CD4-positive, alpha-beta T cell treated with Interleukin-2 at 100 ng/mL for 4 hours (primary cell): Measurements from ENCODE around the gene RIMS4.

Experiments used
- DNase-seq: peaks from one replicate; pipeline ENCODE4 v3.0.0-alpha.2; 2020; ENCODE audit warnings: low spot score

RIMS4 gene

DNA sequence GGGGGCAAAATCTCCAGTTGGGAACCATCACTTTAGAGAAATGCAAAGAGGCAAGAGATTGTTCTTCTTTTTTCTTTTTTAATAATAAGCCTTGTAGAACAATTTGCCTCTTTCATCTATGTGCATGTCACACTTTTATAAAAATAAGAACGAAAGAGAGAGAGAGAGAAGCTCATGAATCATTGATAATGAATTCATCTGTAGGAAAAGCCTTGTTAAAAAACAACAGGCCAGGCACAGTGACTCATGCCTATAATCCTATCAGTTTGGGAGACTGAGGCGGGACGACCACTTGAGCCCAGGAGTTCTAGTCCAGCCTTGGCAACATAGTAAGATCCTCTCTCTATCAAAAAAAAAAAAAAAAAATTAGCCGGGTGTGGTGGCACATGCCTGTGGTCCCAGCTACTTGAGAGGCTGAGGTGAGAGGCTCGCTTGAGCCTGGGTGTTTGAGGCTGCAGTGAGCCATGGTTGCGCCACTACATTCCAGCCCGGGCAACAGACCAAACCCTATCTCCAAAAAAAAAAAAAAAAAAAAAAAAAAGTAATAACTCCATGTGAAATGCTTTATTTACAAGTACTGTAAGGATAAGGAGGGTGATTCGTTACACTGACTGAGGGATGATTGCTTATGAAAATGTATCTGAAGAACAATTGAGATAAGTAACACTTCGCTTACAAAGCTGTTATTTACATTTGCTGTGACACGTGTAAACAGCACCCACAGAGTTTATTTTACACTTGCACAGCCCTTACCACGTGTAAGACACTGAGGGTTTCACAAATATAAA, 89.2 kb downstream of the RIMS4 start:
- no peak for DNase-seq

DNA sequence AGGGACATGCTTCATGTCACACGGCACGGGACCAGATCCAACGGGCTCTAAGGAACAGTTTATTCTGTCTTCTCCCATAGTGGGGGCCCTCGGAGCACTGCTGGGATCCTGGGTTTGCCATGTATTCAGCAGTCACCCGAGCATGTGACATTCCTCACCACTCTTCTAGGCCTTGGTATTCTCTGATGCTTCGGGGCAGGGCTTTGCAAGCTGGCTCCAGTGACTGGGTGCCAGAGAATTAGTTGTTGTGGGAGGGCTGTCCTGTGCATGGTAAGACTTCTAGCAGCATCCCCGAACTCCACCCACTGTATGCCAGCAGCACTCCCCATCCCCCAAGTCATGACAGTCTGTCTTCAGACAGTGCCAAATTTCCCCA, 89.7 kb downstream of the RIMS4 start:
- no peak for DNase-seq

DNA sequence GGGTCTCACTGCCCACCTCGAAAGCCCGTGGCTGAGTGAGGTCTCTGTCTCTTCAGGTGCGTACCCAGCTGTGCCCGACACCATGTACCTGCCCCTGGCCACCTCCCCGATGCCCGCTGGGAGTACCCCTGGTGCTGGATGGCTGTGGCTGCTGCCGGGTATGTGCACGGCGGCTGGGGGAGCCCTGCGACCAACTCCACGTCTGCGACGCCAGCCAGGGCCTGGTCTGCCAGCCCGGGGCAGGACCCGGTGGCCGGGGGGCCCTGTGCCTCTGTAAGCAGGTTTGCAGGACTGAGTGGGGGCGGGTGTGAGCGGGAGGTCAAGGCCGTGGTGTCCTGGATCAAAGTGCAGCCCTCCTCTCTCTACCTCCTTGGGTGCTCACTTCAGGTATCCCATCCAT, 90.5 kb downstream of the RIMS4 start:
- DNase-seq = no peak

DNA sequence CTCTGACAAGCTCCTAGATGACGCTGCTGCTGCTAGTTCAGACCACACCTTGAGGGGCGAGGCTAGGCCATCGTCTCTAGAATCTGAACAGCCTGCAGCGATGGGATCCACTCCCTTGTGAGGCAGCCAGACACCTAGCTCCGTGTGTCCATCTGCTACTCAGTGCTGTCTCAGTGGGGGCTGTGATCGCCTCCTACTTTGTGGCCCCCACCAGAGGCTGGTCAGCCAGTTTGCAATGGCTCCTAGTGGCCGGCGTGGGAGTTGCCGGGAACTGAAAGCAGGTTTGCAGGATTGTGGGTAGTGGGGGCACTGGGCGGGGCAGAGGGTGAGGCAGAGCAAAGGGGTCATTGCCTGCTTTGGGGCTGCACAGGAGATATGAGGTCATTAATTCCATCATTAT, 92.4 kb downstream of the RIMS4 start:
- no peak for DNase-seq

DNA sequence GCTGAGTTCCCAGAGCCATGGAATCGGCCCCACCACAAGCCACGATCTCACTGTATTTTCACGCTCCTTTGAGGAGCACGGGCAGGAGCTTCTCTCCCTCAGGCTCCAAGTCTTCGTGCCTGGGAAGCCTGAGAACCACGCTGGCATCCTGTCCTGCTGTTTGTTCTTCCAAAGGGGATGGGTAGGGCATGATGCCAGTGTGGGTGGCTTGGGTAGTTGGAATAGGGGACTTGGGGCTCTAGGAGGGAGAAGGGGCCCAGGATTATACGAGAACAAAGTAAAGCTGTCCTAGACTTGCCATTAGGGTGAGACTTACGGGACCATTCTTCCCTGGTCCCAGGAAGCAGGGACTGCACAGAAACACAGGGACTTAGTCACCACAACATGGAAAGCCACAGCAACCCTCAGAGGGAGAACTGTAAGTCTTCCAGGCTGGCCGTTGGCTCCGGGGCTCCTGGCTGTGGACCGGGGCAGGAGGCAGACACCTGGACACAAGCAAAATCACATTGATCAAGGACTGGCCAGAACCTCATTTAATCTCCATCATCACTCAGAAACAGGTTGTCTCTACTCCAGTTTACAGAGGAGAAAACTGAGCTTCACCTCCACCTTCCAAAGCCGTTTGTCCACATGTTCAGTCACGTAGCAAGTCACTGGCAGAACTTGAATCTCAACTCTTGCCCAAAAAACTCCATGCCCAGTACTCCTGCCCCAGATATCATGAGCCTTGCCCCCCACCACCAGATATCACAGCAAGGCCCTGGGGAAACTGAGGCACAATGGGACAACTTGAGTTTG, 93.8 kb downstream of the RIMS4 start:
- no peak for DNase-seq

DNA sequence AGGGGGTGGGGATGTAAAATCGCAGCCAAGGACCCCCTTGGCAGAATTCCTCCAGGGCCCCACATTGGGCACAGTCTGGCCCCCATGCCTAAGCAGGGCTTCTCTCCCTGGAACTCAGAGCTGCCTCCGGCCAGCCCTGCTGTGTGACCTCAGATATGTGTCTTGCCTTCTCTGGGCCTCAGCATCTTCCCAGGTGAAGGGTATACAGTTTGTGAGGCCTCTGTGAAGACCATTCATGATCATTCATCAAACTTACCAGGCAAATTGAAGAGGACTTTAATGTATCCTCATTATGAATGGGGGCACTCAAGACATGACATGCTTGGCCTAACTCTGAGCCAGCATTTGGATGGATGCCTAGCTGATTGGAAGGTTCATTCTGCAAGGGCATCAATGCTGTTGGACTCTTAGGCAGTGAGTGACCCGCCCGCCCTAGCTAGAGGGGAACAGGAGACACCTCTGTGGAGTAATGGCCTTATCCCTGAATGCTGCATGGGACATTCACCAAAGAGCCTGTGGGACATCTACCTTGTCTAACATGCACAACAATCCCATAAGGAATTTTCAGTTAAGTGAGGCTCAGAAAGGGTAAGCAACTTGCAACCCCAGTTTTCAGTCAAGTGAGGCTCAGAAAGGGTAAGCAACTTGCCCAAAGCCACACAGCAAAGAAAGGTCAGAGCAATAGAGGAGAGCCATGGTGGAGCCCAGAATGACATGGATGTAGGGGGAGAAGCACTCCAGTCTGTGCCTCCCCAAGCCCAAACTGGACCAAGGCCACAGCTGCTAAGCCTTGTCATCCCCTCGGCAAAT, 94.6 kb downstream of the RIMS4 start:
- DNase-seq = no peak

DNA sequence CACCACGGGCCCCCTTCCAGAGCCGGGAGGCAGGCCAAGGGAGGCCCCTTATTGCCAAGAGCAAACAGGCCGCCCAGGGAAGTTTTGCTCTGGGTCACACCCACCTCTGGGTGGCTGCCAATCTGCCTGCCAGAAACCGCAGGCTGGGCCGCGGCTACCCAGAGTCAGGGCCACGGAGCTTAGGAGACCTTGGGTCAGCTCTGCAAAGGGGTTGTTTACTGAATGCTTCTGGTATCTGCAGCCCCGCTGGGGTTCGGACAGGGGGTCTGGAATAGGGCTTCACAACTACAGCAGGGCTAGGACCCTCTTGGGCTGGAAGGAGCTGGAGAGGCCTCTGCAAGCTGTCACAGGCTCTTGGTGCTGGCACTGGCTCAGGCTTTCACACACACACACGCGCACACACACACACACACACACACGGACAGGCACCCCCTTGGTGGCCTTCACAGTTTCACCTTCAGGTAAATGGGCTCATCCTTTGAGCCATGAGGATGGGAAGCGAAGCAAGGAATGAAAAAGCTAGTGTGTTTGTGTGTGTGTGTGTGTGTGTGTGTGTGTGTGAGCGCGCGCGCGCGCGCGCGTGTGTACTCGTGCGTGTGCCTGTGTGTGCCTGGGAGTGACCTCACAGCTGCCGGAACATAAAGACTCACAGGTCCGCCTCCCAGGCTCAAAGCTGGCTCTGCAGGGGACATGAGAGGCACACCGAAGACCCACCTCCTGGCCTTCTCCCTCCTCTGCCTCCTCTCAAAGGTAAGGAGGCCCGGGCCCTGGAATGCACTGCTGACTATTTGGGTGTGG, 95.4 kb downstream of the RIMS4 start, which contains the start of gene CCN5:
CCN5 (plus strand) TSS at position 669 of the 798 bp plus-strand sequence; CDS start at position 691, 22 bp downstream.
- DNase-seq = no peak

DNA sequence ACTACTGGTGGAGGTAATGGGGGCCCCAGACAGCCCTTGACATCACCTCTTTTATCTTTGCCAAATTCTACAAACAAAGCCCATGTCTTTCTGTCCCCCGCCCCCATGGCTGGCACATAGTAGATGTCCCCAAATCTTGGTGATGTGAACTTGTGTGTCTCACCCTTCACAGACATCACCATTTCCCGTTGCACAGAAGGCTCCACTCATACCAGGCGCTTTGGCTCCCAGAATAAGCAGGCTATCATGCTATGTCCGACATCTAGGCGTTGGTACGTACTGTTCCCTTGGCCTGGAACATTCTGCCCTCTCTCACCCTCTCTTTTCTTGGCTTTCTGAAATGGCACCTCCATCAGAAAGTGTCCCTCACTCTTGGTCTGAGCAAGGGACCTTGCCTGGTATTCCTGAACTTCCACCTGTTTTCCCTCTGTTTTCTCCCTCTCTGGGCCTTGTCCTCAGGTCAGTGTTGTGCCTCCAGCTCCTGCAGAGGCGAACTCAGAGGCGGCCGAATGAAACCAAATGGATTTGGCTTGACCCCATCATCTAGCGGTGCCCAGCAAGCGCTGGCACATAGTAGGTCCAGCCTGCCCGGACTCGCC, 96.1 kb downstream of the RIMS4 start:
- DNase-seq = no peak

DNA sequence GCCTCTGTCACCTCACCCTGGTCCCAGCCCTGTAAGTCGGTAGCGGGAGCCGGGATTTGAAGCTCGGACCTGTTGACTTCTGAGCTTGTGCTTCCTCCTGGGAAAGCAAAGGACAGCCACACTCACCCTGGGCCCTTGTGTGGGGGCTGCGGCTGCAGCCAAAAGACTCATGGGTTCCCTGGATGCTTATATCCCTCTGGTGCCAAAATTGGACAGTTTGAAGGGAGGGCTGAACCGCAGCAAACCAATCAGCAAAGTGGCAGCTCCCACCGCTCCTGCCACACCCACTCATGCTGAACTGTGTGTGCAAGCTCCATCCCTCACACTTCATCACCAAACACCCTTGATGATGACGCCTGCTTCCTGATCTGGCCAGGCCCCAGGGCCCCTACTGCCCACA, 99.1 kb downstream of the RIMS4 start:
- no peak for DNase-seq

DNA sequence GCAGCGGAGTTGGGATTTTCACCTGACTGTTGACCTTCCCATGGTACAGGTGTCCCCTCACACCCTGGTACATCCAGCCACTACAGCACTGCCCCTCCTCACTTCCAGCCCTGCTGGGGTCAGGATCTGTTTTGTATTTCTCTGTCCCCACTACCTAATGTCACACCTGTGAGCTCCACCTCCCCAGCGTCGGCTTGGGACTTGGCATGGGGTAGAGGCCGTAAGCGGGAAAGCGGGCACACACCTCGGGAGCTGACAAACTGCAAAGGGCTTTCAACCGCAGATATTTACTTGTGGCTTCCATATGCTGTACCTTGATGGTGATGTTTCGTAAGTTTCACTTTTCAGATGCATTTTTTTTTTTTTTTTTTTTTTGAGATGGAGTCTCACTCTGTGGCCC, 100.5 kb downstream of the RIMS4 start:
- no peak for DNase-seq

DNA sequence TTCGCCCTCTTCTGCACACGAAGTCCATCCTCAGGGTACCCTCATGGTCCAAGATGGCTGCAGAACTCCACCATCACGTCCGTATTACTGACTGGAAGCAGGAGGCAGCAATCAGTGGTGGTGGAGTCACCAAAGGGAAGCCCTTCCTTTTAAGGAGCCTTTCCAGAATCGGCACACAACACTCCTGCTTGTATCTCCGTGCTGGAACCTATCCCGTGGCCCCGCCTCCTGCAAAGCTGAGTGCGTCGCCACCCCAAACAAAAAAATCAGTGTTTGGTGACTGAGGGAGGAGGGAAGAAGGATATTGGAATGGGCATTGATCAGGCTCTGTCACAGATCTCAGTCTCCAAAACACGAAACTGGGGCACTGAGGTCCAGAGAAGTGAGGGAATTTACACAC, 101.0 kb downstream of the RIMS4 start:
- DNase-seq = no peak

DNA sequence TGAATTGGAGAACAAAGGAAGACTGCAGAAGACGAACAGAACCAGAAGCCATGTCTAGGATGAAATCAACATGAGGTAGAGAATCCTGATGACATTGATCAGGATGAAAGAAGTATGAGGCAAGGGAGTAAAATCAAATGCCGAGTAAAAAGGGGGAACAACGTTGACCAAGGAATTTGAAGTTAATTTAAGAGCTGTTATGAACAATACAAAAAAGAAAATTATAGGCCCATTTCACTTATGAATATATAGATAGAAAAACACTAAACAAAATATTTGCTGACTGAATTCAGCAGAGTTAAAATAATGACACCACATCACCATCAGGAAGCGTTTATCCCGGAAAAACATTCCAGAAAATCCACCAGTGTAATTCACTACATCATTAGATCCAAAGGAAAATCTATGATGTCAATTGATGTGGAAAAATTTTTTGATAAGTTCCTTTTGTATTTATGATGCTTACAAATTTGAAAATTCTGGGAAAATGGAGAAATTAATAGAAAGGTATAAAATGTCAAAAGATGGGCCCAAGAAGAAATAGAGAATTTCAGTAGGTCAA, 103.2 kb downstream of the RIMS4 start:
- DNase-seq = no peak

DNA sequence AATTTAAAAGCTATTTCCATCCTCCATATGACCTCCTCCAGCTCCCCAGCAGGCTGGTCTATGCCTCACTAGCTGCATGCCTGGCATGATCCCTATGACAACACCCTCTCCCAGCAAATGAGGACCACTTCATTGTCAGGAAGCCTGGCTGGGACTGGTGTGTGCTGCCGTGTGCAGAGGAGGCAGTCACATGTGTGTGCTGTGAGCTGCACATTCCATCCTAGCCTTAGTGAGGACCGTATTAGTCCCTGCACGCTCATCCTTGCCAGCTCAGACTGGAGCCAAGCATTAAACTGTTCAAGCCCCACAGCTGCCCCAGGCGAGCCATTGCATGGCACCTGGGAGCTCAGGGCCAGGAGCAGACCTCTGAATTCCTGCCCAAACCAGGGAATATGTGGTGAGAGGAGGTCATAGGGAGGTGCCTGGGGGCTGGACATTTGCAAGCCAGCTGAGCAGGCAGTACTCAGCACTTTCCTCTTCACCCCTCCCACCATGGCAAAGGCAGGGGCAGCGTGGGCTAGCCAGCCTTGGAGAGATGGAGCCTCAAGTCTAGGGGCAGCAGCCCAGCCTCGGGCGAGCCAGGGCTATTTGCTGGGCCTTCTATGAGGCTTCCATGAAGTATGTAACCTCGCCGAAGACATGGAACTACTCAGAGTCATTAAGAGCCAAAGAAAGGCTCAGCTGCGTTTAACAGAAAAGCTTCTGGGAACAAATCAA, 103.9 kb downstream of the RIMS4 start:
- DNase-seq = no peak

DNA sequence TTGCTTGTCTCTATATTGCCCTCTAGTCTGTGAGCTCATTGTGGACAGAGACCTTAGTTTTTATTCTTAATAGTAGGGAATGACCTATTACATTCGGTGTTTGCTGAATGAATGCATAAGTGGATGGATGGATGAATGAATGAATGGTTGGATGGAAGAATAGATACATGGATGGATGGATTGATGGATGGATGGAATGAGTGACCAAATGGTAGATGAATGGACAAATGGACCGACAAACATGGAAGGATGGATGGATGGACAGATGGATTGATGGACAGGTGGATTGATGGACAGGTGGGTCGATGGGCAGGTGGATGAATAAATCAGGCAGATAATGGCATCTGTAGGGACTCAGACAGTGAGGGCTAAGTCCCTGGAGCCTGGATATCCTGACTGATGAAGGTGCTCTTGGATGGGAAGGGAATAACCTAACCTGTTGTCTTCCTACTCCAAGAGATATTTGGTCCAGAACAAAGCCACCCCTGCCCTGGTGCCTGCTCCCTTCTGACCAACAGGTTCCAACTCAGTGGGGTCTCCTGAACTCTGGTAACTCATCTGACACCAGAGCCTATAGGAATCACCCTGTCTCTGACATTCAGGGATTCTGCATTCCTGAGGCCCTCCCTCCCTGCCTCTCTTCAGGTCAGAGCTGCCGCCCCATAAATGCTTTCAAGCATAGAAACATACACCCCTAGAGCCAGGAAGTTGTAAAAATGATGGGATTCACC, 104.8 kb downstream of the RIMS4 start:
- no peak for DNase-seq

DNA sequence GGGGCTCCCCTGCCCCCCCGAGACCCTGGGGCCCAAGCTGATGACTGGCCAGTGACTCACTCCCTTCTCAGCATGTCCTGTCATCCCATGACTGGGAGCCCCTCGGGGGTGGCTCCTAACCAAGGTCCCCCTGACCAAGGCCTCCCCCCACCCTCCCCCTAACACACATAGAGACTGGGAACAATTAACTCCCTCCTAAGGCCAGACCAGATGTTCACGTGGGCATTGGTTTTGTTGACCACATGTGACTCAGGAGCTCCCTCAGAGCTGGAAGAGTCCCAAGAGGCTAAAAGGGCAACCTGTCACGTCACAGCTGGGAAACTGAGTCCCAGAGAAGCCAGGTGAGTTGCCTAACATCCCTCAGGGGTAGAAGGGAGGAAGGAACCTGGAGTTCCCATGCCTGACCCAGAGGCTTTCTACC, 105.8 kb downstream of the RIMS4 start:
- no peak for DNase-seq

DNA sequence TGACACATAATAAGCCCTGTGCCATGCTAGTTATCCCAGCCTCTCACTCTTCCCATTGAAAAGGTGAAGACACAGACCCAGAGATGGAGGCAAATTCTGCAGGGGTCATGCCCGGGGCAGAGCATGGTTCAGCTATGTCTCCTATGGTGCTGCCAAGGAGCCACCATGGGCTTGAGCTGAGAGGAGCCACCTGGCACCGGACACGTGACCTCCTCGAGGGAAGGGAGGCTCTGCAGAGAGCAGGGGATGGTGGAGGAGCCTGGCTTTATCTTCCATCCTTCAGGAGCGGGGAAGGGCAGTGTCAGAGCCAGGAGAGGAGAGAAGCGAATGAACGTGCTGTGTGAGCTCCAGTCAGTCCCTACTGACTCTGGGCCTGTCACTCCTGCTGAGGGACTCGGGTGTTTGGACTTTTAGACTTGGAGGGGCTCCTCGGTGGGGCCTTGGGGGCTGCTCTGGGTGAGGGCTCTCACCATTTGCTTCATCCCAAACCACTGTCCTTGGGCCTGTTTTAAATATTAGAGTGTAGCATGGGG, 106.3 kb downstream of the RIMS4 start:
- no peak for DNase-seq

DNA sequence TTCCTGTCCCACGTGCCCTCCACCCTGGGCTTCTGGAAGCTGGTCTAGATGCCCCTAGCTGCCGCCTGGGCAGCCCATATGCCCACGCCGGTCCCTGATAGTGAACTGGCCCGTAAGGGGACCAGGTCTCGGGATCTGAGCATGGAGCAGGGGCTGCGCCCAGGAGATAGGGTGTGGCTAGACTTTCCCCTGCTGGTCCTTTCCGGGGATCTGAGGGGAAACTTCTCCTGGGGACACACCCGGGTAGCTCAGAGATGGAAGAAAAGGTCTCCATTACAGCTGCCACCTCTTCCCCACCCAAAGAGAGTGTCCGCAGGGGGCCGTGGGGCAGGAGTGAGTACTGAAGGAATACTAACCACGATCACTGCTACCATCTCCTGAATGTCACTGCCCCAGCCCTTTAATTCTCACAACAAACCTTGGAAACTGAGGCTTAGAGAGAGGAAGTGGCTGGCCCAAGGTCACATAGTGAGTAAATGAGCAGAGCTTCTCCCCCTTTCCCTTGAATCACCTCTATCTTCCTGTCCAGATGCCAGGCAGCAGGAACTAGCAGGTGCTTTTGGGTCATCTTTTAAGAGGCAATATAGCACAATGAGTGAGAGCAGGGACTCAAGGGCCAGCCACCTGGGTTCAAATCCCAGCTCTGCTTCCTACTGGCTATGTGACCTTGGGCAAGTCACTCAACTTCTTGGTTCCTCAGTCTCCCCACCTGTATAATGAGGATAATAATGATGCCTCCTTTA, 107.0 kb downstream of the RIMS4 start:
- DNase-seq = no peak

DNA sequence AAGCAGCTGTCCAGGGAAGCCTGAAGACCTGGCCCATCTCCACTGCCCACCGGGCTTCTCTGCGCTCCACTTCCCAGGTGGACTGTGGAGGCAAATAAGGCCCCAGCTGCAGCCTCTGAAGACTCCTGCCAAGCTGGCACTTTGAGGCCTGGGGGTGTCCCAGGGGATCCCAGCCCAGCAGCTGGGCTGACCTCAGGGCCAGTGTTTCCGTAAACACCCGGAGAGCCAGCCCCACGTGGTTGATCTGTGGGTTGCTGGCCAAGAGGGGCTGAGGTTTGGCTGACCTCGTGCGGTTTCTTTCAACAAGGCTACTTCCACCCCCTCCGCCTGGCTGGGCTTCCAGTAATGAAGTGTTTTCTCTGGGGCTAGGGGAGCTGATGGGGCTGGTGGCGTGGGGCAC, 107.6 kb downstream of the RIMS4 start:
- DNase-seq = no peak

DNA sequence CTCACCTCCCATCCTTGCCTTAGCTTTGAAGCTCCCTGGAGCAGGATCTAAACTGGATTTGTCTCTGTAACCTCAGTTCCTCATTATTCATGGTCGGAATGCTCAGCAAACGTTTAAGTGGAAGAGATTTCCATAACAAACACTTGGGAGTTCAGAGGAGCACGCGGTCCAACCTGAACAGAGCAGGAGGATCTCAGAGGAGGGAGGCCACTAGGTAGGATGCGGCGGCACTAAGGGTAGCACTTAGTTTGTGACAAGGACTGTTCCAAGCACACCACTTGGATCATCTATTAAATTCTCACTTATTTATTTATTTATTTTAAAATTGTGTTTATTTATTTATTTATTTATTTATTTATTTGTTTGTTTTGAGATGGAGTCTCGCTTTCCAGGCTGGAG, 108.5 kb downstream of the RIMS4 start:
- no peak for DNase-seq
